Measurements from ENCODE around the gene SLC2A8.

DNA sequence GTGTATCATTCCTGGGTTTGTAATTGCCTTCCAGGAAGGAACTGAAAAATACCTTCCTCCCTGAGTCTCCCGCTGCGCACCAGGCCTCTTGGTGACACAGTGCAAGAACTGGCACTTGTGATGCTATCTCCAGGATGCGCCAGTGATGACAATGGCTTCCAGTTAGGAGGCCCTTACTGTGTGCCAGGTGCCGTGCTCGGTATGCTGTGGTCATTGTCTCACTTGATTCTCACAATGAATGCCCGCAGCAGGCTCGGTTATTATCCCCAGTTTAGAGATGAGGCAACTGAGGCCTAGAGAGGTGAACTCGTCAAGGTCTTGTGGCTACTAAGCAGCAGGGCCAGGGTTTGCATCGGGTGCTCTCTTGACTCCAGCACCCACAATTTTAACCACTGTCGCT is 31.5 kb upstream of the SLC2A8 start:
- TF ChIP-seq POLR2A (IDR thresholded peaks at IDR 0.05) (no peak), POLR2AphosphoS5 (IDR thresholded peaks at IDR 0.05) (no peak)

All from spleen (tissue), 3 donors.